T-helper 1 cell treated with Interleukin-12 subunit alpha and Interleukin-12 subunit beta and Interleukin-4 antibody, amounts not matched to agents 30 ng/mL and 1 ng/mL, for 36 hours (primary cell): ENCODE results near the gene MAPRE3. TPM values are rescaled to one million over a fixed set of nuclear protein-coding genes. Genes with fewer than 3 reads are reported as not detected.

Experiments used
- intact Hi-C: fragments of 100-400 bp; cut with micrococcal nuclease; formaldehyde crosslinking; loops from one replicate; pipeline ENCODE4 v1.15.1; 2024
- total RNA-seq: library from RNA; stranded (reverse); gene quantifications from 2 replicates; pipeline ENCODE4 v1.2.3, GENCODE V29; 2022

The MAPRE3 gene
- total RNA-seq, 1 donor from 2014 or later: 3.4 TPM

DNA sequence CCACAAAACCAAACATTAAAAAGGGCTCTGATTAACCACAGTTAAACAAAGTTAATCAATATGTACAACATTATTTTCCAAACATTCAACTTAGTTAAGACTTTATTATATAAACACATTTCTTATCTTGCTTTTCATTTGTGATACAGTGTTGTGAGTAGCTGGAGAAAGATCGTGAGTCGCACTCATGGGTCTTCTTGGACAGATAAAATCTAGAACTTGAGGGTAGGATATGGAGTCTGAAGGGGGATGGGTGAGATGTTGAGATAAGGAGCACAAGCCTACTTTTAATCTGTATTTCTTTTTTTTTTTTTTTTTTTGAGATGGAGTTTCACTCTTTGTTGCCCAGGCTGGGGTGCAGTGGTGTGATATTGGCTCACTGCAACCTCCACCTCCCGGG lies 39.7 kb downstream of the MAPRE3 start:
- intact Hi-C loops: no loop called here

DNA sequence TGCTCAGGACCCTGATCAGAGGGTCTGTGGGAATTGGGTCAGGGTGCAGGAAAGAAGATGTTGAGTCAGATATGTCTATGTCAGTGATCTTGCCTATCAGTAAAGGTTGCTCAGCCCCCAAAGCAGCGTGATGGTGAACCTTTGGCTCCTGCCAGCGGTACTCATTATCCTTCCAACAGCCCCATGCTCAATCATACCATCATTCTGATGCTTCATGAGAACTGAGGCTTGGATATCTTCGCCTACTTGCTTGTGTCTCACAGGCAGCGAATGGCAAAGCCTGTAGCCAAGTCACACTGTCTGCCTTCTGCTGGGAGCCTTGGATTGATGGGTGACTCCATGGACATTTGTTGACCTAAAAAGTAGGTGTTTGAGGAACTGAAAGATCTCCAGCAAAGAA lies 43.3 kb downstream of the MAPRE3 start:
- intact Hi-C loops: no loop called here

DNA sequence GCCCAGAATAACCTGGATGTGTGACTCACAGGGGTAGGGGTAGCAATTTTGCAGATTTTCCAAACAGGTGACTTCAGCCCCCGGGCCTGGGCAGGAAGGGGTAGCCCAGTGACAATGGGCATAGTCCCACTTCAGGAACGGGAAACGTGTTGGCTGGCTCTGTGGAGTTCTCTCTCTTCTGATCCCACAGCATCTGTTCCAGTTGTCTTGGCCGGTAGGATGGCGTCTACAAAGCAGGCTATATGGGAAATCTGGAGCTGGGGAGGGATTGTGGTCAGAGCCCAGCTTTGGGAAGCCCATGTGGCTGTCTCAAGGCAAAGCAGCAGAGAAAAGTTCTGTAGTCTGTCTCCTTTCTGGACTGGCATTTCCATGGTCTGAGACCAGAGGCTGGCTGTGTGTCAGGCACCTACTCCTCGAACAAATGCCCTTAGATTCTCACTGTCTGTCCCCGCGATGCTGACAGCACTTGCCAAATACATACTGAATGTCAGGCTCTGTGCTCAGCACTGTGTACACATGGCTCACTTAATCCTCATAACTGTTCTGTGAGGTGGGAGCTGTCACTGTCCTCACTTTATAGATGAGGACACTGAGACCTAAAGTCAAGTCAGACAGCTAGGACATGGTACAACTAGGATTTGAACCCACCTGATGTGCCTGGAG lies 44.5 kb downstream of the MAPRE3 start:
- intact Hi-C loops: no loop called here

DNA sequence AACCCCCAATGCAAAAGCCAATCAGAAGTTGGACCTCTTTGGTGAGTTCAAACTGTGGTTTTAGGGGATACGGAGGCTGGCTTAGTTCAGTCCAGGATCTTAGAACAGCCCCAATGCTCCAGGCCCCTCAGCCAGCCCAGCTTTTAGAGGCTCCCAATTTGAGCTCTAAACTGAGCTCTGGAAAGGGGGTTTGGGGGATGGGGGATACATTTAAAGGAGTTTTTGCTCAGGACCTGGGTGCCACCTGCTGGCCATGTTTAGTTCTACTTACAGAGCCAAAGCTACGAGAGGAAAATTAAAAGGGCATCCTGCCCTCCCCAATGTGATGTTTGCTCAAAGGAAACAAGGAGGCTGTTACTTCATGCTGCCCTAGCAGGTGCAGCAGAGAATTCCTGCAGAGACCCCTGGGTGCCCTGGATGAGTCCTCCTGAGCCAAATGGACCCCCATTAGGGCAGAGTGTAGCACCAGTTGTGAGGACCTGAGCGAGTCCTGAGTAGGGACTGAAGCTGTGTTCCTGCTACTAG lies 46.4 kb downstream of the MAPRE3 start:
- intact Hi-C loops: loop anchor here (1.0 to 2.0 kb wide), 2 partner anchors 56 to 170 kb away; no protein-coding TSS in a partner anchor

DNA sequence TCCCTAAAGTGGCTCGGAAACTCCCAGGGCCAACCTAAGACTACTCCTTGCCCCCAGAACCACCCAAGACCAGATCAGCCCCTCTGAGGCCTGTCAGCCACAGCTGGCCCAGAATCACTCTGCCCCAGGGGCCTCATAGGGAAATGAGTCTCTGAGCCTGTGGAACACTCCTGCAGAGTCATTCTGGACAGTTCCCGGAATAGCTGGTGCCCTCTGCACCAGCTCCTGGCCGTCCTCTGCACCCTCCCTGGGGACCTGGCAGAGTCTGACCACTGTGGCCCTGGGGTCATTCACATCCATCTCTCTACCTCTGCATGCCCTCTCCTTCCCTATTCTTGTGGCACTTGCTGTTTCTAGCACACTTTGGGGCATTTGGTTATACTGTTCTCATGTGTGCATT lies 47.7 kb downstream of the MAPRE3 start:
- intact Hi-C loops: no loop called here

DNA sequence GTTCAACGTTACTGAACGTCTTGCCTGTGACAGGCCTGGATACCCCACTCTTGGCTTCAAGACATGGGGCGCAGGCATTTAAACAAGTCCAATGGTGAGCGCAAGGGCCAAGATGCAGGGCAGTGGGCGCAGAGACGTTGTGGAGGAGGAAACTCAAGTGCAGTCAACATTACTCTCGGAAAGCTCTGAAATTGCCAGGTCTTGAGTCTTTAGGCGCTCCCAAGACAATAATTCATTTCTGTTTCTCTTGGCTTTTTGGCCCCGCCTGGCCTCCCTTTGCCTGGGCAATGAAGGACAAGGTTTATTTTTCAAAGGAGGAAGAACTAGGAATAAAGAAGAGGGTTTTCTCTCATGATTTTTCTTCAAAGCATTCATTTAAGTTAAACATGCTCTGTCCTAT lies 49.0 kb downstream of the MAPRE3 start:
- intact Hi-C loops: no loop called here

DNA sequence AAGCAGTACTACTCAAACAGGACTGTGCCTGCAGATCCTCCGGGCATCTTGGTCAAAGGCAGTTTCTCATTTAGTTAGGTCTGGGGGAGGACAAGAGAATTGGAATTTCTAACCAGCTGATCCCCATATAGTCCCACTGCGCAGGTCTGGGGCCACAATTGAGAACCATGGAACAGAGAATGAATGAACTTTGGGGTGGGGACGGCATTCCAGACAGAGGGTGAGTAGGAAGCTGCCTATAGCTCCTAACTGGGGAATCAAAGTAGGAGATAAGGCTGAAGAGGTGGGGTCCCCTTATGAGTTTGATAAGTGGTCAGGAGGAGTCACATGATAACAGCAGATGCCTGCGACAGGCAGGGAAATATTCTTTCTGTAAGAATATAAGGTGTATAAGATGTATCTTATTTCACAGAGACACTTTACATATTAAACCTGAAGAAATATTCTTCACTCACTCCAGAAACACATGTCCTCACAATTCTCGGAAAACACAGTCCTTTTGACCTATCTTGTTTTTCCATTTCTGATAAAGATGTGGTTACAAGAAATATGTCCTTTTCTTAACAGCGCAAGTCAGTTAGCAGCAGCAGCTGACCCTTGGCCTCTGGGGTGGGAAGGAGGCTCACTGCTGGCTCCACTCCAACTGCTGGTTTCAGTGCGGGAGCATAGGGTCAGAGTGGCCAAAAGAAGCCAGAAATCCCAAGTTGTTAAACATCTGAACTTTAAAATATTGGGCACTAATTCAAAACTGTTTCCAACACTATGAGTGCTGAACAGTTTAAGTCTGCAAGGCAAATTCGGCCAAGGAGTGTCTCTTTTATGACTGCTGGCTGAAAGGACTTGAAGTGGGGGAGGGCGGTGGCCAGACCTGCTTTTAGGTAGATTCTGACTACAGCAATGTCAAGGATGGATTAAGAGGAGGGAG lies 49.8 kb downstream of the MAPRE3 start:
- intact Hi-C loops: no loop called here

DNA sequence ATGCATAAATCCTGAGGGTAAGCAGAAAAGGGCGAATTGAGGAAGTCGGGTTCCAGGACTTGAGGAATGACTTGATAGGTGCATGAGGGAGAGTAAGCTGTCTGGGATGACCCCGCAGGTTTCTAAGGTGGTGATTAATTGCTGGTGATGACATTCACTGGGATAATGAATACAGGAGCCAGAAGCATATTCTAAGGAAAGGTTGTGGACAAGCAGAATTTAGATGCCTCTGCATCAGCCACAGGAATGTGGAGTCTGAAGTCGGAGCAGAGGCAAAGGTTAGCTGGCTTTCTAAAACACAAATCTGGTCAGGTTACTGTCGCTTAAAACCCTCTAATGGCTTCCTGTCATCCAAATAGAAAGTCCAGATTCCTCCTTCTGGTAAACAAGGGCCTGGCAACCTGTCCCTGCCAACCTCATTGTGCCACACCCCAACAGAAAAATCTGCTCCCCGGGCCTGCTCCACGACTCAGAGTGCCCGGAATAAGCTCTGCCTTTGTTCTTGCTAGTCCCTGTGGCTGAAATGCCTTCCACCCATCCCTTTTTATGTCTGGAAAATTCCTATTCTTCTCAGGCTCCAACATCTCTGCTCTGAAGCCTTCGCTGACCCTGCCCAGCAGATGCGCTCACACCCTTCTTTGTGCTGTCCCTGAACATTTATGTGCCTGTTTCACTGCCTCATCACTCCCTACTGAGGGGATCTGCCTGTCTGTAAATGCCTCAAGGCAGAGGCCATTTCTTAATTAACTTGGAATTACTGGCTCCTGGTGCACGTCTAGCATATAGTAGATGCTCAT lies 51.0 kb downstream of the MAPRE3 start:
- intact Hi-C loops: no loop called here

DNA sequence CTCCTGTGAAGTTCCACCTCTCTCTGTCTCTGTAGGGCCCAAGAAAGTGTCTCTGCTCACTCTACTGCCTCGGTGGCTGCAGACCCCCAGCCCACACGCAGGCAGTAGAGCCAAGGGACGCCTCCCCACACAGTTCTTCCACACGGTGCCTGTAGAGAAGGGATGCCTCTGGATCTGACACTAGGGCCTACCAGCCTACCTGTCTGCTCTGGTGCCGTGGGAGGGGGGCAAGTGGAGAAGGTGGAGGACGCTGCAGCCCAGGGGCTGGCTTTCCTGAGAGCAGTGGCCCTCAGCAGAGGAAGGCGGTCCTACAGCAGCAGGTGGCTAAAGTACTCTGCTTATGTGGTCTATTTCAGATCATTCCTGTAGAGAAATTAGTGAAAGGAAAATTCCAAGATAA lies 53.3 kb downstream of the MAPRE3 start:
- intact Hi-C loops: no loop called here

DNA sequence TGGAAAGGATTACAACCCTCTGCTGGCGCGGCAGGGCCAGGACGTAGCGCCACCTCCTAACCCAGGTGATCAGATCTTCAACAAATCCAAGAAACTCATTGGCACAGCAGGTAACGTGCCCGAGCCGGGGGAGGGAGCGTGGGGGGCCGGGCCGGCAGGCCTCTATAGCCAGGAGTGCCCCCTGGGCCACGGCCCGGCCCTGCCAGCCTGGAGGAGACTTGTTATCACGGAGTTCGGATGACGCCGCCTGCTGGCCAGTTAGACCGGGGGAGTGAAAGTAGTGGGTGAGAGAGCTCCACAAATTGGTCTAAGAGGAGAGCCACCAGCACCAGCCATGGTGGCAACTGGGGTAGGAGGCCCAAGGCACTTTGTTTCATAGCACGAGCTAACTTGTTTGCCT lies 53.8 kb downstream of the MAPRE3 start:
- intact Hi-C loops: no loop called here

DNA sequence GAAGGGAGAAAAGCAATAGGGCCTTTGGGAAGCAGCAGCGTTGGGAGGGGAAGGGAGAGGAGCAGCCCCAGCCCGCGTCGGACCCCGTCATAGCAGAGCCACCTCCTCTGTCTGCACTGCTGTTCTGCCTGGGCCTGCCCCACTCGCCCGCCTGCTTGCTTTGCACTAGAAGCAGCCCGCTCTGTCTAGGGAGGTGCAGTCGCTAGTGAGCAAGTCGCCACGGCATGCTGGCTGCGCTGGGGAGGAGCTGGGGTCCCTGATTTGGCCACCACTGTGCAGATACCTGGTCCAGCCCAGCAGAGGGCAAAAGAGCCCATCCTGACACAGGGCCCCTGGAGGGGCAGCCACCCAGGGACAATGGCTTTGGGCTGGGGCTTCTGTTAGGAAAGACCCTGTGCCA lies 54.4 kb downstream of the MAPRE3 start:
- intact Hi-C loops: no loop called here

DNA sequence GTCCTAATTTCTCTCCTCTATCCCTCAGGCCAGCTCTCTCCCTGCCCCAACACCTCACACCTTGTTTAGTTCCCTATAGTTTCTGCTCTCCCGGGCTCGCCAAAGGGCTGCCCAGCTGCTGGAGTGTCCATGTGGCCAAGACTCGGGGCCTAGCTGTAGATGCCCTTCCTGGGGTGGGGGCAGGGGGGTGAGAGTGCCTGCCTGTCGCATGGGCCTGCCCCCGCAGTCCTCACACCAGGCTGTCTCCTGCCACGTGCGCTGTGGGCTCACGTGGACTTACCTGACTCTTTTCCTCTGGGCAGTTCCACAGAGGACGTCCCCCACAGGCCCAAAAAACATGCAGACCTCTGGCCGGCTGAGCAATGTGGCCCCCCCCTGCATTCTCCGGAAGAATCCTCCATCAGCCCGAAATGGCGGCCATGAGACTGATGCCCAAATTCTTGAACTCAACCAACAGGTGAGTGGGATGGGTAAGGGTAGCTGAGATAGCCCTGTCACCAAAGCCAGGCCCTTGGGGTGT lies 54.9 kb downstream of the MAPRE3 start:
- intact Hi-C loops: no loop called here

DNA sequence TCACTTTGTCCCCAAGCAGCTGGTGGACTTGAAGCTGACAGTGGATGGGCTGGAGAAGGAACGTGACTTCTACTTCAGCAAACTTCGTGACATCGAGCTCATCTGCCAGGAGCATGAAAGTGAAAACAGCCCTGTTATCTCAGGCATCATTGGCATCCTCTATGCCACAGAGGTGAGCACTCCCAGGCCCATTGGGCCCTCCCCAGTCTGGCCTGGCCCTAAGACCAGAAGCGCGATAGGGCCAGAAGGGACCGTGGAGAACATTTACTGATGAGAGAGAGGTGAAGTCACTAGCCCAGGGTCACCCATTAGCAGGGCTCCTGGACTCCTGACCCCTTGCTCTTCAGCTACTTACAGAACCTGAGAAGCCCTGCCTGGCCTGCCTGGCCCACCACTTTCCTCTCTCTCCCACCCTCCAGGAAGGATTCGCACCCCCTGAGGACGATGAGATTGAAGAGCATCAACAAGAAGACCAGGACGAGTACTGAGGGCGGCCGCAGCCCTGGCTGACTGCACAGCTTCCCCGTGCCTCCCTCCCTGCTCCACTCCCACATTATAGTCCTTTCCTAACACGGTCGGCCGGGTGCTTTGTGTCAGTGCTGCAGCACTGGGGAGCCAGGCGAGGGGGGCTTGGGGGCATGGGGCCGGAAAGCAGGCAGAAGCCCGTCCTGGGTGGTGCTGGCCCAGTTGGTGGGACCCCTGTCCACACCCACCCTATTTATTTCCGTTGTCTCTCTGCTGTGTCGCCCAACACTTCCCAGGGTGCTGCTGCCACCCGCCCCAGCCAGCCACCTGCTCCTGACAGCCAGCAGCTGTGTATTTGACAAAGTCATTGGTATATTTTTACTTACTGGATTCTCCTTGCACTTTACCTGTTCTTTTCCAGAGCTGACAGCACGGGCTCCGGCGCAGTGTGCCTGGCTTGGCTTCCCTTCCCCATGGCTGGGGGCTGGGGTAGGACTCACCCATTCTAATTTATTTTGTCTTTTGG lies 55.7 kb downstream of the MAPRE3 start:
- intact Hi-C loops: no loop called here

DNA sequence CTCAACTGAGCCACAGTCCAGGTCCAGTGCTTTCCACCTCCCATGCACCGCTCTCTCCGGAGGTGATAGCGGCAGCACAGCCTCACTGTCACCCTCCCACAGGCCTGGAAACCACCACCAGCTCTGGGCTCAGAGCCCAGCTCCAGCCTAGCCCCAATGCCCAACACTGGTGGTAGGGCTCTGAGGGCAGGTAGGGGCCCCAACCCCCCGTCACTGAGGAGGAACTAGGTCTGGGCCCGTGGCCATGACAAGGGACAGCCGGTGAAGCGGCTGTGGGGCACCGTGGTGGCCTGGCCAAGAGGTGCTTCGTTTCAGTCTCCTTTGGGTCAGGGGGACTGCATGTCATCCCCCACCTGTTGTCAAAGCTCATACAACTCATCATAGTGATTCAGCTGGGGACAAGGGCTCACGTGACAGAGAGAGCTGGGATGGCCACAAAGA lies 56.8 kb downstream of the MAPRE3 start:
- intact Hi-C loops: no loop called here

DNA sequence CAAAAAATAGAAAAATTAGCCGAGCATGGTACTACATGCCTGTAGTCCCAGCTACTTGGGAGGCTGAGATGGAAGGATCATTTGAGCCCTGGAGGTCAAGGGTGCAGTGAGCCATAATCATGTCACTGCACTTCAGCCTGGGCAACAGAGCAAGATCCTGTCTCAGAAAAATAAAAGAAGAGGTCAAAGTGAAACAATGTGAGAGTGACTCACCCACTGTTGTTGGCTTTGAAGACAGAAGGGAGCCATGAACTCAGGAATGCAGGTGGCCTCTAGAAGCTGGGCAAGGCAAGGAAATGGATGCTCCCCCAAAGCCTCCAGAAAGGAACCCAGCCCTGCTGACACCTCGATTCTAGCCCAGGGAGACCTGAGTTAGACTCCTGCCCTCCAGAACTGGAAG lies 58.6 kb downstream of the MAPRE3 start:
- intact Hi-C loops: no loop called here

DNA sequence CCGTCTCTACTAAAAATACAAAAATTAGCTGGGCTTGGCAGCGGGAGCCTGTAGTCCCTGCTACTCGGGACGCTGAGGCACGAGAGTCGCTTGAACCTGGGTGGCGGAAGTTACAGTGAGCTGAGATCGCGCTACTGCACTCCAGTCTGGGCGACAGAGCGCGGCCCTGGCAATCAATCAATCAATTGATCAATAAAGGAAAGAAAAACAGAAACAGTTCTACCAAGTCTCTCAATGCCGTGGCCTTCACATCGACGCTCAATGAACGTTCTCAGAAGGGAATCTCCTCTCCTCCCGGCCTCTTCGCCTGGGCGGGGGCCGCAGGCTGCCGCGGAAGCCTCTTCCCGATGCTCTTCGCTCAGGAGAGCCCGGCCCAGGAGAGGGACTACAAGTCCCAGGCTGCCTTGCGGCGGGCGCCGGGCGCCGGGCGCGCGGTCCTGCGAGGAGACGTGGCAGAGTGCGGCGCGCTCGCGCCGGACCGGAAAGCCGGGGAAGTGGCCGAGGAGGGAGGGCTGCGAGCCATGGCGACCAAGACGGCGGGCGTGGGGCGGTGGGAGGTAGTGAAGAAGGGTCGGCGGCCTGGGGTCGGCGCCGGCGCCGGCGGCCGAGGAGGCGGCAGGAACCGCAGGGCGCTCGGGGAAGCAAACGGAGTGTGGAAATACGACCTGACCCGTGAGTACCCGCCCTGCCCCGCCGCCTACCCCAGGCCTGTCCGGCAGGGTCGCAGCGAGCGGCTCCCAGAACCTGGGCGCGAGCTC lies 62.2 kb downstream of the MAPRE3 start, which contains the start of gene TMEM214:
Gene TMEM214, plus strand, starts transcription at position 471 of the 758 bp plus-strand sequence. Its CDS starts 51 bp downstream, at position 522.
- intact Hi-C loops: loop anchor here (1.0 to 5.0 kb wide), 11 partner anchors 18 to 340 kb away; partner anchors contain the start of genes ATRAID, CENPA, EIF2B4 and GTF3C2

DNA sequence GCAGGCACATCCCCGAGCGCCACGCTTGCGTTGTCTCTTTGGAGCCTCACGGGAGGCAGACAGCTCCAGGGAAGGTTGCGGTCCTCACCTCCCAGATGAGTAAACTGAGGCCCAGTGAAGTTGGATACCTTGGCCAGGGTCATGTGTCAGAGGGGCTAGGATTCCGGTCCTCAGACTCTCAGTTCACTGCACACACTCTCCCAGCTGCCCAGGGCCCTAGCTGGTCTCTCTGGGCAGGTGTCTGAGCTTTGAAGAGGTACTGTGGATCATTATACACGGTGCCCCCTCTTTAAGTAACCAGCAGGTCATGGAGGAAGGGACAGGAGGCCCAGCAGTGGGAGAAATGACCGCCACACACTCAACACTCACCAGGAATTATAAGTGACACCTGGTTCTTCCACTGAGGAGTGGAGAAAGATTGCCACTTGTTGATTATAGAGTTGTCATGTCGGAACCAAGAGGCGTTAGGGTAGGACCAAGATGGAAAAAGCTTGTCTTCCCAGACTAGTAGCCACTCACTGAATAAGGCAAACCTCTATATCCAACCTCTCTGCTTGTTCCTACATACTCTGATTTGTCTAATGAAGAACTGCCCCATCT lies 62.9 kb downstream of the MAPRE3 start:
- intact Hi-C loops: loop anchor here (1.0 to 5.0 kb wide), 5 partner anchors 230 to 339 kb away; partner anchors contain the start of genes CENPA, EIF2B4, GTF3C2 and SLC30A3

DNA sequence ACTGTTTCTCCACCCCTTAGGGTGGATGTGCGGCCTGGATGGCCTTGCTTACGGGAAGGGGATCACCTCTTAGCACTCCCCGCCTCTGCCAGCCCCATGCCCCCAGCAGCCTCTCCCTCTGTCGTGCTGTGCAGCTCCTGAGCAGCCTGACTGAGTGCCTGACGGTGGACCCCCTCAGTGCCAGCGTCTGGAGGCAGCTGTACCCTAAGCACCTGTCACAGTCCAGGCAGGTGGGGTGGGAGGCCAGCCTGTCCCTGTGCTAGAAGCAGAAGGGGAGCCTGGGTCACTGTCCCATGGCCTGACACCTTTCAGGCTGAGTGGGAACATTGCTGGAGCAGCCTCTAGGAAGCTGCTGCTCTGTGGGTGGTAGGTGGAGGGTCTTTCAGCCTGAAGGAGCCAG lies 67.6 kb downstream of the MAPRE3 start:
- intact Hi-C loops: no loop called here
